ENCODE results near the gene UNC45B.
"Not testable (repeated sequence)": the region's sequence is repeated elsewhere in the genome, so short reads cannot be mapped to it uniquely, and the experiment has no call there.

Gene UNC45B

DNA sequence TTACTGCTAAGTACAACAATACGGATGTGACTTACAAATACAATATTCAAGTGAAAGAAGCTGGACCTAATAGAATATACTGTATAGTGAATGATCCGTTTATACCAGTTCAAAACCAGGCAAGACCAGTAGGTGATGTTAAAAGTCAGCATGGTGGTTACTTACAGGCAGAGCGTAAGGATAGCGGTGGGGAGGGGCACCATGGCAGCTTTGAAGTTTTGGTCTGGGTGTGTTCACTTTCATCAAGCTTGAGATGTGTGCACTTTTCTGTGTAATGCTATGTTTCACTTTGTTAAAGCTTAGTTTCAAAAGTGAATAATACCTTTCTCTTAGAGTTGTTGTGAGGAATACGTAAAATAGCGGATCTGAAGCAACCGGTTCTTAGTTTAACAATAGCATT lies 63.1 kb downstream of the UNC45B start:
- in situ Hi-C loops (cut with HindIII; ENCODE audit: low sequenced_read_pairs), result no loop called here

GRCh38 chr17:35212668-35213067 lies 65.1 kb downstream of the UNC45B start:
- in situ Hi-C loops (cut with HindIII; ENCODE audit: low sequenced_read_pairs), result no loop called here

- in situ Hi-C loops (cut with HindIII; ENCODE audit: low sequenced_read_pairs), result no loop called here
Observed at GRCh38 chr17:35213412-35213940, 65.9 kb downstream of the UNC45B start.

- in situ Hi-C loops (cut with HindIII; ENCODE audit: low sequenced_read_pairs), result no loop called here
Observed at GRCh38 chr17:35214192-35214591, 66.6 kb downstream of the UNC45B start.

DNA sequence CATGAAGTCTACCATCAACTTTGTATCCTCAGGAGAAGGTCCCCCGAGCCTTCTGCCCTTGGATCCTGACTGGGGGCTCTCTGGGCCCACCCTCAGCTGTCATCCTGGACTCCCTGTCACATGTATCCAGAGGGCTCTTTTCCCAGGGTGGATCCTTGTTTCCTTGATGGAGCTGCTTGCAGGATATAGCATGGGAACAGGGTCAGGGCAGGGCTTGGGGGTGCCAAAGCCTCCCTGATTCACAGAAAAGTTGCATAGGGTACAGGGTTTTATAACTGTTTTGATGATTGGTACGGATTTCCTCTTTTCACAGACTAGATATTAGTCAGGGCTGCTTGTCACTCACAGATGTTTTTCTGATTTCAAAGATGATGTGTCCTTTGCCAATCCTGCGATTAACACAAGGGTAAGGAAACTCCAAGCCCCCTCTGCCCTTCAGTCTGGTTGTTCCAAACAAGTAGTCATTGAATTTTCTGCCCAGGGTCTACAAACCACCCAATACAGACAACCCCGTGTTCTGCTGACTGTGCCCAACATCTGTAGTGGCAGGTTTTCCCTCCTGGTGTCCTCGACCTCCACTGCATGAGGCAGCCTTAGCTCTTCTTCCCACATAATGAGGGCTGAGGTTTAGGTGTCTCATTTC lies 67.1 kb downstream of the UNC45B start:
- in situ Hi-C loops (cut with HindIII; ENCODE audit: low sequenced_read_pairs), result no loop called here

DNA sequence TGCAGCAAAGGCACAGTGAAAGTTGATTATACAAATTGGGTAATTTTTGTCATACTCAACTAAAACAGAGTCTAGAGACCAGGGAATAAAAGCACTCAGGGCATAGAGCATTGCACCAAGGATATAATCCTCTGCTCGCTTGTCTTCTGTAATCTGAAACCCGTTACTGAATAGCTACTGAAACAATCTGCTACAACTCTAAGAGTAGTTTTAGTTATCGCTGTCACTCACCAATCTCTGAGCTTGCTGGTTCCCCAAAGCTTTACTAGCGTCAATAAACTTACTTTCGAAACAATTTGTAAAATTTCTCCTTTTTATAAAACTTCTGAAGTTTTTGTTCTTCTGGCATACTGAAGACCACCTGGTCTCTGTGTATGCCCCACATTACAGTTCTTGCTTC lies 69.5 kb downstream of the UNC45B start:
- in situ Hi-C loops (cut with HindIII; ENCODE audit: low sequenced_read_pairs), result no loop called here

DNA sequence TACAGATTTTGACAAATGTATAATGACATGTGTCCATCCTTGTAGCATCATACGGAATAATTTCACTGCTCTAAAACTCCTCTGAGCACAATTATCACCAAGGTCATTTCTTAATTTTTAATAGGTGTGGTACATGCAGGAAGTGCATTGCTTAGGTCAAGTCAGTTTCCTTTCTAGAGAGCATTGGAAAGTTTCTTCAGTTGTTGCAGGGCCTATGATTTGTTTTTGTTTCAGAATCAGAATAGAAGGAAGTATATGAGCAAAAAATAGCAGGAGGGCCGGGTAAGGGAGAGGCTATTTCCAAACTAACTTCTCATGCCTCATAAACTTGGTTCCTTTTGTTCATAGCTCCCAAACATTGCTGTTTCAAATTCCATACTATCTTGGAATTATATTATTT lies 71.3 kb downstream of the UNC45B start:
- in situ Hi-C loops (cut with HindIII; ENCODE audit: low sequenced_read_pairs), result no loop called here

GRCh38 chr17:35222452-35222851 lies 74.8 kb downstream of the UNC45B start:
- in situ Hi-C loops (cut with HindIII; ENCODE audit: low sequenced_read_pairs), result no loop called here

GRCh38 chr17:35224436-35224835 lies 76.8 kb downstream of the UNC45B start:
- in situ Hi-C loops (cut with HindIII; ENCODE audit: low sequenced_read_pairs), result no loop called here

- in situ Hi-C loops (cut with HindIII; ENCODE audit: low sequenced_read_pairs), result no loop called here
Observed at GRCh38 chr17:35227546-35227945, 79.9 kb downstream of the UNC45B start.

DNA sequence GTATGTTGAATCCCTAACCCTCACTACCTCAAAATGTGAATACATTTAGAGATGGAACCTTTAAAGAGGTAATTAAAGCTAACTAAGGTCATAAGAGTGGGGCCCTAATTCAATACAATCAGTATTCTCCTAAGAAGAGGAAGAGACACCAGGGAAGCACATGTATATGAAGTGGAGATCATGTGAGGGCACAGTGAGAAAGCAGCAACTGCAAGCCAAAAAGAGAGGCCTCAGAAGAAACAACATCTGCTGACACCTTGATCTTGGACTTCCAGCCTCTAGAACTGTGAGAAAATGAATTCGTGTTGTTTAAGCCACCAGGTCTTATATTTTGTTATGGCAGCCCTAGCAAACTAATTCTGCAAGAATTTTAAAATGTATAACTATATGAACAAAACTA lies 82.0 kb downstream of the UNC45B start:
- in situ Hi-C loops (cut with HindIII; ENCODE audit: low sequenced_read_pairs), result no loop called here

GRCh38 chr17:35234315-35234714 lies 86.7 kb downstream of the UNC45B start:
- in situ Hi-C loops (cut with HindIII; ENCODE audit: low sequenced_read_pairs), result not testable (repeated sequence)

DNA sequence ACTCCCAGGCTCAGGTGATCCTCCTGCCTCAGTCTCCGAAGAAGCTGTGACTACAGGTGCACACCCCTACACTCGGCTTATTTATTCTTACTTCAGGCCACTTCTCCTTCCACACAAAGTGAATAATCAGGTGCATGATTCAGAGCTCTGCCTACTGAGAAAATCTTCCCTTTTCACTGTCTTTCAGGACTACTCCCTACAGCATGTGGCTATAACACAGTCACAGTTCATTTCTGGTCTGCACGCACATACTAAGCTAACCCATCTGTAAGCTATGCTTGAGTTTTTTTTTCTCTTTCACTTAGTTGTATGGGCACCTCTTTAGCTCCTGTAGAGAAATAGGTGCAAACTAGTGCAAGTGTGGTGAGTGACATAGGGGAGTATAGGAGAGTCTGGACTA lies 87.7 kb downstream of the UNC45B start:
- in situ Hi-C loops (cut with HindIII; ENCODE audit: low sequenced_read_pairs), result no loop called here

GRCh38 chr17:35235917-35236316 lies 88.3 kb downstream of the UNC45B start:
- in situ Hi-C loops (cut with HindIII; ENCODE audit: low sequenced_read_pairs), result no loop called here

DNA sequence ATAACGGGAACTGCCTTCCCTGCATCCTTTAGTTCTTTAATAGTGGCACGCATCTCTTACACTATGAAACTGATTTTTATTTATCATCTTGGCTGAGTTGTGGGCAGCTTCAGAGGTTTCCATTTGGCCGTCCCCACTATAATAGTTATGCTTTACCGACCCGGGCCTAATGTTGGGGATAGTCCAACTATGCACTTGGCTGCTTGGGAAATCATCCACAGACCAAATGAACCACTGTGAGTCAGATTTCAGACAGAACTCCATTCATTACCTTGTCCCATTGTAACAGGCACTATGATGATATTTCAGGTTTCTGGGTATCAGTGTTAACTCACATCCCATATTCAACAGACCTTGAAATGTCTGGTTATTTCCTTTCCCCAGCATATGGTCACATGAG lies 89.2 kb downstream of the UNC45B start:
- in situ Hi-C loops (cut with HindIII; ENCODE audit: low sequenced_read_pairs), result no loop called here

DNA sequence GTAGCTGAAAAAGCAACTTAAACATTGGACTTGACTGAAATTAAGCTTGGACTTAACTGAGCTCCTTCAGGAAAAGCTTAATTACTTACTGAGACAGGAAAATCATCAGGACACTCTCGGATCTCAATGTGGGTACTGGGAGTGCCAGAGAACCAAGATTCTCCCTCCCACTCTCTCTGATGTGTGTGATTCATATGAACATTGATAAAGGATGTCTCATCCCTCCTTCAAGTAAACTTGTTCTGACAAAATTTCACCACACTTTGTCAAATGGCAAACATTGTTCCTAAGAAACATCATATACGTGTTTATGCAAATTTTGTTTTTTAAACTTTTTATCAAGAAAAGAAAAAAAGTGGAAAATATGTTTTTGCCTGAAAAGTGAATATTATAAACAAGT lies 91.2 kb downstream of the UNC45B start:
- in situ Hi-C loops (cut with HindIII; ENCODE audit: low sequenced_read_pairs), result no loop called here

Data from DLD1 (cell line).